Osteocyte (in vitro differentiated cells): ENCODE results near the gene SLC38A6. TPM values are rescaled to one million over a fixed set of nuclear protein-coding genes. Genes with fewer than 3 reads are reported as not detected.
"Not testable (repeated sequence)": the region's sequence is repeated elsewhere in the genome, so short reads cannot be mapped to it uniquely, and the experiment has no call there.

ENCODE experiments used
- DNase-seq: peaks from one replicate; pipeline ENCODE4 v3.0.0; 2021; ENCODE audit warnings: mixed read lengths; ENCODE audit not compliant: unreplicated experiment; ENCODE audit errors: extremely low spot score
- H3K27ac Mint-ChIP-seq: one replicate; pipeline ENCODE4 v1.8.0; 2021; ENCODE audit warnings: mild to moderate bottlenecking, mixed read lengths; ENCODE audit not compliant: unreplicated experiment
- H3K27me3 Mint-ChIP-seq: one replicate; pipeline ENCODE4 v1.8.0; 2021; ENCODE audit warnings: mixed read lengths; ENCODE audit not compliant: unreplicated experiment
- H3K36me3 Mint-ChIP-seq: one replicate; pipeline ENCODE4 v1.8.0; 2021; ENCODE audit warnings: mixed read lengths; ENCODE audit not compliant: unreplicated experiment
- H3K4me1 Mint-ChIP-seq: one replicate; pipeline ENCODE4 v1.8.0; 2021; ENCODE audit warnings: mixed read lengths; ENCODE audit not compliant: unreplicated experiment
- H3K4me3 Mint-ChIP-seq: one replicate; pipeline ENCODE4 v1.8.0; 2021; ENCODE audit warnings: mild to moderate bottlenecking, moderate library complexity, mixed read lengths; ENCODE audit not compliant: unreplicated experiment
- H3K9me3 Mint-ChIP-seq: one replicate; pipeline ENCODE4 v1.8.0; 2021; ENCODE audit warnings: mixed read lengths; ENCODE audit not compliant: unreplicated experiment
- CTCF ChIP-seq: fragments of 200-600 bp; sonication (generic); IDR thresholded peaks from 2 replicates; pipeline ENCODE4 v1.5.0; 2021; ENCODE audit warnings: antibody characterized with exemption, mild to moderate bottlenecking, moderate library complexity
- total RNA-seq: library from RNA; stranded (reverse); gene quantifications from 2 replicates; pipeline ENCODE4 v1.2.1, GENCODE V29; 2021

SLC38A6 gene
- total RNA-seq, 1 donor from 2014 or later: 63.9 TPM

GRCh38 chr14:61088081-61088480 lies 107.0 kb downstream of the SLC38A6 start:
- TF ChIP-seq CTCF: no peak
- peaks cover 28% of the 10 kb centered on the region for H3K36me3 Mint-ChIP-seq
- DNase-seq: no peak
- peaks cover 17% of the 10 kb centered on the region for H3K9me3 Mint-ChIP-seq
- peaks cover 28% of the 10 kb centered on the region for H3K4me1 Mint-ChIP-seq
- H3K4me3 Mint-ChIP-seq: no peak overlapping the region
- no peak overlapping the region for H3K27ac Mint-ChIP-seq
- no peaks in the 10 kb centered on the region for H3K27me3 Mint-ChIP-seq

GRCh38 chr14:61089126-61089750 lies 108.2 kb downstream of the SLC38A6 start:
- TF ChIP-seq CTCF: no peak
- H3K4me1 Mint-ChIP-seq: peaks cover 28% of the 10 kb centered on the region
- peak overlapping the region; percentile 39 for H3K27ac Mint-ChIP-seq
- no peak for DNase-seq
- H3K36me3 Mint-ChIP-seq: peaks cover 20% of the 10 kb centered on the region
- H3K9me3 Mint-ChIP-seq: peaks cover 17% of the 10 kb centered on the region
- H3K27me3 Mint-ChIP-seq: no peaks in the 10 kb centered on the region
- no peak overlapping the region for H3K4me3 Mint-ChIP-seq

- peaks cover 8% of the 10 kb centered on the region for H3K36me3 Mint-ChIP-seq
- no peaks in the 10 kb centered on the region for H3K27me3 Mint-ChIP-seq
- peak overlapping the region; percentile 11 for H3K4me3 Mint-ChIP-seq
- peak overlapping the region; percentile 77 for H3K27ac Mint-ChIP-seq
- no peak for TF ChIP-seq CTCF
- peaks cover 7% of the 10 kb centered on the region for H3K9me3 Mint-ChIP-seq
- DNase-seq: no peak
- peaks cover 28% of the 10 kb centered on the region for H3K4me1 Mint-ChIP-seq
Measured at GRCh38 chr14:61090432-61091216, 109.6 kb downstream of the SLC38A6 start.

GRCh38 chr14:61091657-61092273 lies 110.7 kb downstream of the SLC38A6 start:
- H3K9me3 Mint-ChIP-seq: no peaks in the 10 kb centered on the region
- peak overlapping the region; percentile 77 for H3K27ac Mint-ChIP-seq
- peaks cover 11% of the 10 kb centered on the region for H3K36me3 Mint-ChIP-seq
- peaks cover 28% of the 10 kb centered on the region for H3K4me1 Mint-ChIP-seq
- no peak for TF ChIP-seq CTCF
- no peaks in the 10 kb centered on the region for H3K27me3 Mint-ChIP-seq
- no peak overlapping the region for H3K4me3 Mint-ChIP-seq
- no peak for DNase-seq

- not testable (repeated sequence) for DNase-seq, H3K4me3 Mint-ChIP-seq, H3K27me3 Mint-ChIP-seq, H3K9me3 Mint-ChIP-seq, H3K27ac Mint-ChIP-seq
- Mint-ChIP-seq H3K36me3 (peaks cover 24% of the 10 kb centered on the region), H3K4me1 (peaks cover 42% of the 10 kb centered on the region)
Measured at GRCh38 chr14:61098096-61098495, 117.1 kb downstream of the SLC38A6 start.
